ENCODE data around the gene HMGXB4.

Gene HMGXB4

GRCh38 chr22:35318346-35319215, 61.3 kb downstream of the HMGXB4 start:
- Histone ChIP-seq H3K9me3 (ENCODE audit: control insufficient read depth, insufficient read depth, low read length) (no peaks in the 10 kb centered on the region), H3K4me2 (ENCODE audit: low read length) (no peak overlapping the region), H3K36me3 (ENCODE audit: control insufficient read depth, low read length) (no peaks in the 10 kb centered on the region), H3K9me2 (replicated peaks; ENCODE audit: control insufficient read depth, low read length) (no peaks in the 10 kb centered on the region), H3K4me3 (ENCODE audit: low read length) (no peak overlapping the region), H3K27ac (ENCODE audit: low read depth, low read length) (no peak overlapping the region), H3K4me1 (ENCODE audit: control insufficient read depth, low read length) (peaks cover 6% of the 10 kb centered on the region), H4K20me1 (ENCODE audit: control insufficient read depth, insufficient read depth, low read depth, low read length) (no peaks in the 10 kb centered on the region), H3K27me3 (ENCODE audit: control insufficient read depth, low read length) (no peaks in the 10 kb centered on the region), H3K79me2 (ENCODE audit: control insufficient read depth, low read length) (no peaks in the 10 kb centered on the region), H3F3A (ENCODE audit: control insufficient read depth, insufficient read depth) (no peaks in the 10 kb centered on the region)
- no peak for TF ChIP-seq EZH2phosphoT487 (IDR thresholded peaks at IDR 0.05; ENCODE audit: borderline replicate concordance, low read length)
- TF ChIP-seq CTCF (IDR thresholded peaks at IDR 0.05; ENCODE audit: low read depth, low read length, poor library complexity, severe bottlenecking) = no peak

- Histone ChIP-seq H3K79me2 (ENCODE audit: control insufficient read depth, low read length) (no peaks in the 10 kb centered on the region), H3K4me2 (ENCODE audit: low read length) (no peak overlapping the region), H4K20me1 (ENCODE audit: control insufficient read depth, insufficient read depth, low read depth, low read length) (no peaks in the 10 kb centered on the region), H3K27me3 (ENCODE audit: control insufficient read depth, low read length) (no peaks in the 10 kb centered on the region), H3K4me1 (ENCODE audit: control insufficient read depth, low read length) (no peaks in the 10 kb centered on the region), H3K27ac (ENCODE audit: low read depth, low read length) (no peak overlapping the region), H3K4me3 (ENCODE audit: low read length) (no peak overlapping the region), H3F3A (ENCODE audit: control insufficient read depth, insufficient read depth) (no peaks in the 10 kb centered on the region), H3K9me2 (replicated peaks; ENCODE audit: control insufficient read depth, low read length) (no peaks in the 10 kb centered on the region), H3K9me3 (ENCODE audit: control insufficient read depth, insufficient read depth, low read length) (no peaks in the 10 kb centered on the region), H3K36me3 (ENCODE audit: control insufficient read depth, low read length) (no peaks in the 10 kb centered on the region)
- TF ChIP-seq CTCF (IDR thresholded peaks at IDR 0.05; ENCODE audit: low read depth, low read length, poor library complexity, severe bottlenecking) (no peak), EZH2phosphoT487 (IDR thresholded peaks at IDR 0.05; ENCODE audit: borderline replicate concordance, low read length) (no peak)
These were observed 62.1 kb downstream of the HMGXB4 start for GRCh38 chr22:35319244-35319985.

- Histone ChIP-seq H3K4me2 (ENCODE audit: low read length) (no peak overlapping the region), H3K36me3 (ENCODE audit: control insufficient read depth, low read length) (no peaks in the 10 kb centered on the region), H3K9me2 (replicated peaks; ENCODE audit: control insufficient read depth, low read length) (no peaks in the 10 kb centered on the region), H3K4me1 (ENCODE audit: control insufficient read depth, low read length) (no peaks in the 10 kb centered on the region), H3K27me3 (ENCODE audit: control insufficient read depth, low read length) (no peaks in the 10 kb centered on the region), H3K4me3 (ENCODE audit: low read length) (no peak overlapping the region), H3K9me3 (ENCODE audit: control insufficient read depth, insufficient read depth, low read length) (no peaks in the 10 kb centered on the region), H3K79me2 (ENCODE audit: control insufficient read depth, low read length) (no peaks in the 10 kb centered on the region), H3K27ac (ENCODE audit: low read depth, low read length) (no peak overlapping the region), H3F3A (ENCODE audit: control insufficient read depth, insufficient read depth) (0 out of 2 replicates have a peak, but pooled peaks cover 2% of the 10 kb centered on the region), H4K20me1 (ENCODE audit: control insufficient read depth, insufficient read depth, low read depth, low read length) (no peaks in the 10 kb centered on the region)
- TF ChIP-seq EZH2phosphoT487 (IDR thresholded peaks at IDR 0.05; ENCODE audit: borderline replicate concordance, low read length) (no peak), CTCF (IDR thresholded peaks at IDR 0.05; ENCODE audit: low read depth, low read length, poor library complexity, severe bottlenecking) (no peak)
These were observed 64.8 kb downstream of the HMGXB4 start for GRCh38 chr22:35322126-35322525.

Measured in DOHH2 (cell line).